H9 (cell line): ENCODE measurements around the gene SCARB2. TPM values are rescaled to one million over a fixed set of nuclear protein-coding genes. Genes with fewer than 3 reads are reported as not detected.
A peak's percentile ranks its signal among the peaks of the same experiment; 100 is the strongest.

Experiments
- DNase-seq: peaks from one replicate; pipeline ENCODE4 v3.0.0-alpha.2; 2017
- H2AFZ ChIP-seq: one replicate; pipeline ENCODE4 v1.6.1; 2013; ENCODE audit warnings: mild to moderate bottlenecking, low read length, control low read depth, moderate library complexity
- H2AK5ac ChIP-seq: 2 replicates; pipeline ENCODE4 v1.6.1; 2013; ENCODE audit warnings: low read length, control low read depth, mixed read lengths; ENCODE audit not compliant: insufficient read length
- H2BK120ac ChIP-seq: one replicate; pipeline ENCODE4 v1.6.1; 2013; ENCODE audit warnings: low read depth, mild to moderate bottlenecking, low read length, control low read depth, inconsistent platforms; ENCODE audit not compliant: poor library complexity, severe bottlenecking
- H2BK12ac ChIP-seq: 2 replicates; pipeline ENCODE4 v1.6.1; 2013; ENCODE audit warnings: low read length, control low read depth, mixed read lengths, low read depth; ENCODE audit not compliant: insufficient read length
- H2BK15ac ChIP-seq: 2 replicates; pipeline ENCODE4 v1.6.1; 2013; ENCODE audit warnings: low read depth, low read length, control low read depth
- H2BK20ac ChIP-seq: one replicate; pipeline ENCODE4 v1.6.1; 2013; ENCODE audit warnings: low read depth, mild to moderate bottlenecking, low read length, control low read depth, inconsistent platforms; ENCODE audit not compliant: poor library complexity, severe bottlenecking
- H2BK5ac ChIP-seq: 2 replicates; pipeline ENCODE4 v1.6.1; 2013; ENCODE audit warnings: low read length, control low read depth, mixed read lengths; ENCODE audit not compliant: insufficient read length
- H3K14ac ChIP-seq: 2 replicates; pipeline ENCODE4 v1.6.1; 2013; ENCODE audit warnings: low read length, control low read depth; ENCODE audit not compliant: insufficient read depth
- H3K18ac ChIP-seq: 2 replicates; pipeline ENCODE4 v1.6.1; 2013; ENCODE audit warnings: low read depth, mild to moderate bottlenecking, mixed read lengths, low read length, control low read depth; ENCODE audit not compliant: insufficient read length
- H3K23ac ChIP-seq: 2 replicates; pipeline ENCODE4 v1.6.1; 2013; ENCODE audit warnings: low read length, control low read depth, mixed read lengths, low read depth; ENCODE audit not compliant: insufficient read length
- H3K23me2 ChIP-seq: 2 replicates; pipeline ENCODE4 v1.6.1; 2013; ENCODE audit warnings: low read depth, mild to moderate bottlenecking, mixed read lengths, low read length, control low read depth; ENCODE audit not compliant: insufficient read length, poor library complexity, severe bottlenecking
- H3K27ac ChIP-seq: 2 replicates; pipeline ENCODE4 v1.5.1; 2013; ENCODE audit warnings: low read length, control low read depth, mixed read lengths, low read depth; ENCODE audit not compliant: insufficient read length
- H3K27me3 ChIP-seq: 2 replicates; pipeline ENCODE4 v1.6.1; 2013; ENCODE audit warnings: low read length, control low read depth, inconsistent platforms; ENCODE audit not compliant: insufficient read depth
- H3K4ac ChIP-seq: 2 replicates; pipeline ENCODE4 v1.6.1; 2013; ENCODE audit warnings: low read depth, mild to moderate bottlenecking, control low read depth, inconsistent platforms, low read length, moderate library complexity
- H3K4me1 ChIP-seq: 2 replicates; pipeline ENCODE4 v1.6.1; 2013; ENCODE audit warnings: low read length, control low read depth, inconsistent platforms; ENCODE audit not compliant: insufficient read depth
- H3K4me2 ChIP-seq: 2 replicates; pipeline ENCODE4 v1.6.1; 2013; ENCODE audit warnings: low read length, control low read depth, mixed read lengths; ENCODE audit not compliant: insufficient read length, insufficient read depth
- H3K56ac ChIP-seq: 2 replicates; pipeline ENCODE4 v1.6.1; 2013; ENCODE audit warnings: low read depth, mild to moderate bottlenecking, mixed read lengths, low read length, control low read depth; ENCODE audit not compliant: insufficient read length
- H3K79me1 ChIP-seq: 2 replicates; pipeline ENCODE4 v1.6.1; 2013; ENCODE audit warnings: low read depth, mild to moderate bottlenecking, moderate library complexity, low read length, control low read depth, inconsistent platforms; ENCODE audit not compliant: insufficient read depth, poor library complexity, severe bottlenecking
- H3K79me2 ChIP-seq: 2 replicates; pipeline ENCODE4 v1.6.1; 2013; ENCODE audit warnings: low read length, control low read depth, inconsistent platforms; ENCODE audit not compliant: insufficient read depth
- H3K9ac ChIP-seq: 2 replicates; pipeline ENCODE4 v1.6.1; 2013; ENCODE audit warnings: low read length, control low read depth, mixed read lengths; ENCODE audit not compliant: insufficient read length; ENCODE audit errors: extremely low read depth
- H3K9me3 ChIP-seq: one replicate; pipeline ENCODE4 v1.6.1; 2013; ENCODE audit warnings: low read depth, low read length, inconsistent platforms; ENCODE audit not compliant: control insufficient read depth
- H3T11ph ChIP-seq: one replicate; pipeline ENCODE4 v1.6.1; 2013; ENCODE audit warnings: mild to moderate bottlenecking, low read length, control low read depth, inconsistent platforms
- H4K20me1 ChIP-seq: one replicate; pipeline ENCODE4 v1.6.1; 2013; ENCODE audit not compliant: control insufficient read depth, insufficient read length, insufficient read depth
- H4K5ac ChIP-seq: 2 replicates; pipeline ENCODE4 v1.6.1; 2013; ENCODE audit warnings: low read depth, mild to moderate bottlenecking, mixed read lengths, low read length, control low read depth; ENCODE audit not compliant: insufficient read length
- H4K8ac ChIP-seq: replicated peaks from 2 replicates; pipeline ENCODE4 v1.6.1; 2013; ENCODE audit warnings: low read length, control low read depth, mixed read lengths, low read depth; ENCODE audit not compliant: insufficient read length
- H4K91ac ChIP-seq: 2 replicates; pipeline ENCODE4 v1.6.1; 2013; ENCODE audit warnings: low read depth, mild to moderate bottlenecking, moderate library complexity, mixed read lengths, low read length, control low read depth; ENCODE audit not compliant: insufficient read length
- H3K27ac Mint-ChIP-seq, 3 experiments: 2 replicates in 2 of 3; 3 replicates in 1 of 3; pipeline ENCODE4 v1.8.0; 2020 to 2021; ENCODE audit warnings: mixed read lengths in 3 of 3, mild to moderate bottlenecking in 1 of 3, moderate library complexity in 1 of 3
- H3K27me3 Mint-ChIP-seq: 2 replicates; pipeline ENCODE4 v1.8.0; 2021; ENCODE audit warnings: low read depth, mild to moderate bottlenecking, moderate library complexity, mixed read lengths
- H3K36me3 Mint-ChIP-seq, 3 experiments: 2 replicates in 2 of 3; 3 replicates in 1 of 3; pipeline ENCODE4 v1.8.0; 2020 to 2021; ENCODE audit warnings: low read depth in 3 of 3, mixed read lengths in 3 of 3; ENCODE audit not compliant: insufficient read depth in 1 of 3
- H3K4me1 Mint-ChIP-seq, 2 experiments: 2 replicates each; pipeline ENCODE4 v1.8.0; 2020; ENCODE audit warnings: mixed read lengths in 2 of 2
- H3K4me3 Mint-ChIP-seq, 2 experiments: 2 replicates in 1 of 2; 3 replicates in 1 of 2; pipeline ENCODE4 v1.8.0; 2020 to 2021; ENCODE audit warnings: mild to moderate bottlenecking in 2 of 2, mixed read lengths in 2 of 2, moderate library complexity in 1 of 2
- H3K9me3 Mint-ChIP-seq, 2 experiments: 2 replicates in 1 of 2; 3 replicates in 1 of 2; pipeline ENCODE4 v1.8.0; 2020; ENCODE audit warnings: mild to moderate bottlenecking in 2 of 2, mixed read lengths in 2 of 2, moderate library complexity in 1 of 2
- WGBS: extraction: QIAGEN DNeasy Blood & Tissue Kit; methylation state at CpG from one replicate; pipeline ENCODE4 v1.1.7; 2013; ENCODE audit warnings: missing lambda C conversion rate, low lambda C conversion rate, mixed read lengths; ENCODE audit not compliant: insufficient read length; ENCODE audit errors: extremely low coverage; 5-methylcytosine and 5-hydroxymethylcytosine counted together
- long read RNA-seq: library from polyadenylated mRNA; unstranded; transcript quantifications from one replicate; pipeline ENCODE4 v2.0.0, GENCODE V29; 2020
- total RNA-seq: library from RNA; stranded (reverse); gene quantifications from 2 replicates; pipeline ENCODE4 v1.2.1, GENCODE V29; 2021
- TF ChIP-seq, protein P1 (sequence below): fragments of 200-600 bp; sonication (generic); conservative IDR thresholded peaks from 3 replicates; pipeline ENCODE4 v1.8.0; 2021; ENCODE audit warnings: antibody characterized with exemption, mild to moderate bottlenecking

SCARB2 gene, protein sequence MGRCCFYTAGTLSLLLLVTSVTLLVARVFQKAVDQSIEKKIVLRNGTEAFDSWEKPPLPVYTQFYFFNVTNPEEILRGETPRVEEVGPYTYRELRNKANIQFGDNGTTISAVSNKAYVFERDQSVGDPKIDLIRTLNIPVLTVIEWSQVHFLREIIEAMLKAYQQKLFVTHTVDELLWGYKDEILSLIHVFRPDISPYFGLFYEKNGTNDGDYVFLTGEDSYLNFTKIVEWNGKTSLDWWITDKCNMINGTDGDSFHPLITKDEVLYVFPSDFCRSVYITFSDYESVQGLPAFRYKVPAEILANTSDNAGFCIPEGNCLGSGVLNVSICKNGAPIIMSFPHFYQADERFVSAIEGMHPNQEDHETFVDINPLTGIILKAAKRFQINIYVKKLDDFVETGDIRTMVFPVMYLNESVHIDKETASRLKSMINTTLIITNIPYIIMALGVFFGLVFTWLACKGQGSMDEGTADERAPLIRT
- 35.4 and 36.4 TPM in 2 replicates for total RNA-seq
- long read RNA-seq, full-length matches to known transcripts, result 93 of 105 reads
- long read RNA-seq, partial matches to known transcripts, result 2 of 105 reads
- long read RNA-seq, other reads (novel, unspliced or antisense), result 10 of 105 reads

DNA sequence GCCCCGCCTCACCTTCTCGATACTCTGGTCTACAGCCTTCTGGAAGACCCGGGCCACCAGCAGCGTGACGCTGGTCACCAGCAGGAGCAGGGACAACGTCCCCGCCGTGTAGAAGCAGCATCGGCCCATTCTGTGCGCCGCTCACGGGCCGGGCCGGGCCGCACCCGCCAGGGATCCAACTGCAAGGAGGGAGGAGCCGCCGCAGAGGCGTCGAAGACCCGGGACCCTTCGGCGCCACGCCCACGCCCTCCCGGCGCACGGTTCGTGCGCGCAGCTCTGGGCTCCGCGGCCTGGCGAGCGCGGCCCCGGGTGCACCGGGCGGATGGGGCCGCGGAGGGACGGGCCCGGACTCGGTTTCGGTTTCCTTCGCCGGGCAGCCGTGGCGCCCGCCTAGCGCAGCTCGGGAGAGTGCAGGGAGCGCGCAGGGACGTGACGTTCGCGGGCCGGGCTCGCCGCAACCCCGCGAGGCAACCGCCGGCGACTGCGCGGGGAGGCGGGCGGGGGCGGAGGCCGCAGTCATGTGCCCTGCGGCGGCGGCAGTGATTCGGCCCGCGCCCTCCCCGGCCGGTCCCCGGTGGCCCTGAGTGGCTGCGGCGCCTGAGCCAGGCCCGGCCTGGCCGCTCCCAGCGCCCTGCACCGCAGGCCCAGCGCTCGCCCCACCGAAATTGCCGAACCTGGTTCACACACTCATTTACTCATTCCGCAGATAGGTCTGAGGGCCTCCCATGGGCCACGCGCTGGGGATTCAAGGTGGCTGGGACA lies at the start of gene SCARB2:
TSS of gene SCARB2 (minus strand) at position 410 of the 762 bp plus-strand sequence. CDS start at position 129, 281 bp downstream.
- H3K27me3 Mint-ChIP-seq, result peaks cover 15% of the 10 kb centered on the region
- Histone ChIP-seq H3K4me2 (peak within 1 kb of the TSS; percentile 88), H3K23me2 (peaks cover 10% of the 10 kb centered on the region), H4K91ac (no peak within 1 kb of the TSS), H3K27ac (peak within 1 kb of the TSS; percentile 29), H2AK5ac (no peak within 1 kb of the TSS), H4K8ac (no peak within 1 kb of the TSS), H3T11ph (no peak within 1 kb of the TSS), H2BK12ac (no peak within 1 kb of the TSS), H3K9ac (peak within 1 kb of the TSS; percentile 71), H3K14ac (peak within 1 kb of the TSS; percentile 72), H4K5ac (no peak within 1 kb of the TSS), H2BK5ac (no peak within 1 kb of the TSS), H3K56ac (no peak within 1 kb of the TSS), H4K20me1 (no peaks in the 10 kb centered on the region), H2AFZ (no peak within 1 kb of the TSS), H3K4ac (no peak within 1 kb of the TSS), H3K18ac (peak within 1 kb of the TSS; percentile 73), H2BK120ac (no peak within 1 kb of the TSS), H3K27me3 (no peaks in the 10 kb centered on the region), H2BK15ac (no peak within 1 kb of the TSS), H3K4me1 (peaks cover 7% of the 10 kb centered on the region; the same call in 1 of the 2 replicates), H2BK20ac (no peak within 1 kb of the TSS), H3K79me1 (no peaks in the 10 kb centered on the region), H3K79me2 (no peaks in the 10 kb centered on the region; the same call in 1 of the 2 replicates), H3K23ac (no peak within 1 kb of the TSS), H3K9me3 (no peaks in the 10 kb centered on the region)
- peak within 1 kb of the TSS; percentile 91 to 92 for H3K4me3 Mint-ChIP-seq
- peak within 1 kb of the TSS; percentile 63 to 97 (median 71) for H3K27ac Mint-ChIP-seq
- DNase-seq, result peak; percentile 83
- TF ChIP-seq, protein P1, sequence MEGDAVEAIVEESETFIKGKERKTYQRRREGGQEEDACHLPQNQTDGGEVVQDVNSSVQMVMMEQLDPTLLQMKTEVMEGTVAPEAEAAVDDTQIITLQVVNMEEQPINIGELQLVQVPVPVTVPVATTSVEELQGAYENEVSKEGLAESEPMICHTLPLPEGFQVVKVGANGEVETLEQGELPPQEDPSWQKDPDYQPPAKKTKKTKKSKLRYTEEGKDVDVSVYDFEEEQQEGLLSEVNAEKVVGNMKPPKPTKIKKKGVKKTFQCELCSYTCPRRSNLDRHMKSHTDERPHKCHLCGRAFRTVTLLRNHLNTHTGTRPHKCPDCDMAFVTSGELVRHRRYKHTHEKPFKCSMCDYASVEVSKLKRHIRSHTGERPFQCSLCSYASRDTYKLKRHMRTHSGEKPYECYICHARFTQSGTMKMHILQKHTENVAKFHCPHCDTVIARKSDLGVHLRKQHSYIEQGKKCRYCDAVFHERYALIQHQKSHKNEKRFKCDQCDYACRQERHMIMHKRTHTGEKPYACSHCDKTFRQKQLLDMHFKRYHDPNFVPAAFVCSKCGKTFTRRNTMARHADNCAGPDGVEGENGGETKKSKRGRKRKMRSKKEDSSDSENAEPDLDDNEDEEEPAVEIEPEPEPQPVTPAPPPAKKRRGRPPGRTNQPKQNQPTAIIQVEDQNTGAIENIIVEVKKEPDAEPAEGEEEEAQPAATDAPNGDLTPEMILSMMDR, result 0 out of 3 replicates have a peak, but pooled peaks have one; percentile 12
- no peaks in the 10 kb centered on the region; a peak in 1 of 7 replicates for H3K36me3 Mint-ChIP-seq
- peaks cover 45 to 47% of the 10 kb centered on the region in 2 experiments for H3K4me1 Mint-ChIP-seq
- WGBS, result no CpG with 5 or more reads among the region's 94 CpGs
- no peaks in the 10 kb centered on the region for H3K9me3 Mint-ChIP-seq
